Measurements from ENCODE around the gene EPDR1.

DNA sequence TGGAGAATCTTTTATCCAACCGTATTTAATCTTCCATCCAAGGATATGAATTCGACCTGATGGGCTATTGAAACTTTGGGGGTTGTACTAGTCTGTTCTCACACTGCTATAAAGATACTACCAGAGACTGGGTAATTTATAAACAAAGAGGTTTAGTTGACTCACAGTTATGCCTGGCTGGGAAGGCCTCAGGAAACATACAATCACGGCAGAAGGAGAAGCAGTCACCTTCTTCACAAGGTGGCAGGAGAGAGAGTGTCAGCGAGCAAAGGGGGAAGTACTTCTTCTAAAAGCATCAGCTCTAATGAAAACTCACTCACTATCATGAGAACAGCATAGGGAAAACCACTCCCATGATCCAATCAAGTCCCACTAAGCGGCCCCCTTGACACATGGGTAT lies 43.8 kb downstream of the EPDR1 start:
- no peak for TF ChIP-seq RAD21 (conservative IDR thresholded peaks at IDR 0.05)
- TF ChIP-seq, protein P1, sequence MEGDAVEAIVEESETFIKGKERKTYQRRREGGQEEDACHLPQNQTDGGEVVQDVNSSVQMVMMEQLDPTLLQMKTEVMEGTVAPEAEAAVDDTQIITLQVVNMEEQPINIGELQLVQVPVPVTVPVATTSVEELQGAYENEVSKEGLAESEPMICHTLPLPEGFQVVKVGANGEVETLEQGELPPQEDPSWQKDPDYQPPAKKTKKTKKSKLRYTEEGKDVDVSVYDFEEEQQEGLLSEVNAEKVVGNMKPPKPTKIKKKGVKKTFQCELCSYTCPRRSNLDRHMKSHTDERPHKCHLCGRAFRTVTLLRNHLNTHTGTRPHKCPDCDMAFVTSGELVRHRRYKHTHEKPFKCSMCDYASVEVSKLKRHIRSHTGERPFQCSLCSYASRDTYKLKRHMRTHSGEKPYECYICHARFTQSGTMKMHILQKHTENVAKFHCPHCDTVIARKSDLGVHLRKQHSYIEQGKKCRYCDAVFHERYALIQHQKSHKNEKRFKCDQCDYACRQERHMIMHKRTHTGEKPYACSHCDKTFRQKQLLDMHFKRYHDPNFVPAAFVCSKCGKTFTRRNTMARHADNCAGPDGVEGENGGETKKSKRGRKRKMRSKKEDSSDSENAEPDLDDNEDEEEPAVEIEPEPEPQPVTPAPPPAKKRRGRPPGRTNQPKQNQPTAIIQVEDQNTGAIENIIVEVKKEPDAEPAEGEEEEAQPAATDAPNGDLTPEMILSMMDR (IDR thresholded peaks at IDR 0.05; ENCODE audit: poor library complexity, severe bottlenecking) = no peak
- no peak for TF ChIP-seq EZH2 (IDR thresholded peaks at IDR 0.05; ENCODE audit: borderline replicate concordance, insufficient read depth, low read length, poor library complexity, severe bottlenecking)
- no peak for TF ChIP-seq POLR2AphosphoS5 (IDR thresholded peaks at IDR 0.05)
- no peak for TF ChIP-seq EP300 (conservative IDR thresholded peaks at IDR 0.05; ENCODE audit: poor library complexity, severe bottlenecking)
- no peak for TF ChIP-seq TAF1 (IDR thresholded peaks at IDR 0.05; ENCODE audit: low read depth)
- no peak for TF ChIP-seq MXI1 (conservative IDR thresholded peaks at IDR 0.05; ENCODE audit: poor library complexity, severe bottlenecking)

Data from neural cell (in vitro differentiated cells).